Ovary (tissue), 3 donors: ENCODE data around the gene FRMPD2.

Source experiments
- CTCF ChIP-seq, 3 donors: fragments of 450-650 bp in 2 of 3; fragments of 200-600 bp in 1 of 3; IDR thresholded peaks; one replicate each; pipeline versions ENCODE4 v1.5.1 to v1.8.0; 2016 to 2022; ENCODE audit warnings: antibody characterized with exemption in 3 of 3, mild to moderate bottlenecking in 1 of 3
- EP300 ChIP-seq: sonication (generic); formaldehyde crosslinking; IDR thresholded peaks from one replicate; pipeline ENCODE4 v1.6.1; 2017; ENCODE audit warnings: antibody characterized with exemption
- POLR2A ChIP-seq: fragments of 450-650 bp; IDR thresholded peaks from one replicate; pipeline ENCODE4 v1.6.1; 2017; ENCODE audit warnings: antibody characterized with exemption, mild to moderate bottlenecking, moderate library complexity
- donor health status: DM: no; HTN: no; CAD: no.

- TF ChIP-seq POLR2A (no peak), CTCF (IDR thresholded peaks at IDR 0.05) (no peak), EP300 (no peak)
Measured at GRCh38 chr10:48219194-48219593, 55.3 kb downstream of the FRMPD2 start.
